HCT116 (cell line): ENCODE results near the gene SLC8A1.

Experiments used
- EGR1 ChIP-seq: IDR thresholded peaks from 2 replicates; pipeline ENCODE4 v1.6.1; 2012; ENCODE audit warnings: low read depth
- EZH2 ChIP-seq: fragments of 200-600 bp; sonication (generic); IDR thresholded peaks from 2 replicates; pipeline ENCODE4 v1.6.1; 2017; ENCODE audit warnings: antibody characterized with exemption, mixed run types
- EZH2phosphoT487 ChIP-seq: fragments of 200-600 bp; IDR thresholded peaks from 2 replicates; pipeline ENCODE4 v1.6.1; 2018; ENCODE audit warnings: antibody characterized with exemption, borderline replicate concordance
- JUND ChIP-seq: IDR thresholded peaks from 2 replicates; pipeline ENCODE4 v1.6.1; 2012
- POLR2A ChIP-seq: IDR thresholded peaks from 2 replicates; pipeline ENCODE4 v1.7.0; 2011; ENCODE audit warnings: borderline replicate concordance; ENCODE audit not compliant: insufficient read depth, insufficient read length; ENCODE audit errors: extremely low read depth
- POLR2AphosphoS5 ChIP-seq: IDR thresholded peaks from 2 replicates; pipeline ENCODE4 v1.6.1; 2011; ENCODE audit warnings: mild to moderate bottlenecking, low read depth, low read length, moderate library complexity
- RAD21 ChIP-seq: IDR thresholded peaks from 2 replicates; pipeline ENCODE4 v1.6.1; 2012; ENCODE audit warnings: low read depth, mild to moderate bottlenecking
- TF ChIP-seq, protein P1 (sequence below), 3 experiments: fragments of 200-600 bp in 1 of 3; sonication (generic) in 1 of 3; IDR thresholded peaks in 2 of 3; conservative IDR thresholded peaks in 1 of 3; 2 replicates each; pipeline ENCODE4 v1.5.1; 2012 to 2017; ENCODE audit warnings: low read depth in 2 of 3, low read length in 2 of 3, antibody characterized with exemption in 1 of 3, borderline replicate concordance in 1 of 3, control low read depth in 1 of 3, mild to moderate bottlenecking in 1 of 3, mixed read lengths in 1 of 3, mixed run types in 1 of 3, moderate library complexity in 1 of 3; ENCODE audit not compliant: insufficient read depth in 1 of 3
- TF ChIP-seq, protein P2 (sequence below): IDR thresholded peaks from 2 replicates; pipeline ENCODE4 v1.6.1; 2012
- TF ChIP-seq, protein P3 (sequence below): IDR thresholded peaks from 2 replicates; pipeline ENCODE4 v1.6.1; 2012; ENCODE audit warnings: low read depth
- TF ChIP-seq, protein P4 (sequence below): IDR thresholded peaks from 2 replicates; pipeline ENCODE4 v1.6.1; 2012

DNA sequence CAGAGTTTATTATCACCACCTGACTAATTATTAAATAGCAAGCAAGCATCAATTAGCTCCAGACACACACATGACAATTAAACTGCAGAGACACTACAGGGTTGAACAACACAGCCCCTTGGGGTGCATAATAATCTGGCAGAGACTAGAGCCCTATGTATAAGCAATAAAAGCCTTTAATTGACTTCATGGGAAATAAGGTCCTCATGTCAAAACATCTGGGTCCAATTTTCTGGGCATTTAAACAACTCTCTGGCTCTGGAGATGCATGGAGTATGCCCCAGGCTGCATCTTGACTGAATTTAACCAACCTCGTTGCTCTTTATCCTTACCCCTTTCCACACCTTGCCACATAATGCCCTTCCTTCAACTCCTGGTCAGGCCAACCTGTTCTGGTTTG, 402.1 kb downstream of the SLC8A1 start:
- no peak for TF ChIP-seq EZH2
- TF ChIP-seq, protein P1, sequence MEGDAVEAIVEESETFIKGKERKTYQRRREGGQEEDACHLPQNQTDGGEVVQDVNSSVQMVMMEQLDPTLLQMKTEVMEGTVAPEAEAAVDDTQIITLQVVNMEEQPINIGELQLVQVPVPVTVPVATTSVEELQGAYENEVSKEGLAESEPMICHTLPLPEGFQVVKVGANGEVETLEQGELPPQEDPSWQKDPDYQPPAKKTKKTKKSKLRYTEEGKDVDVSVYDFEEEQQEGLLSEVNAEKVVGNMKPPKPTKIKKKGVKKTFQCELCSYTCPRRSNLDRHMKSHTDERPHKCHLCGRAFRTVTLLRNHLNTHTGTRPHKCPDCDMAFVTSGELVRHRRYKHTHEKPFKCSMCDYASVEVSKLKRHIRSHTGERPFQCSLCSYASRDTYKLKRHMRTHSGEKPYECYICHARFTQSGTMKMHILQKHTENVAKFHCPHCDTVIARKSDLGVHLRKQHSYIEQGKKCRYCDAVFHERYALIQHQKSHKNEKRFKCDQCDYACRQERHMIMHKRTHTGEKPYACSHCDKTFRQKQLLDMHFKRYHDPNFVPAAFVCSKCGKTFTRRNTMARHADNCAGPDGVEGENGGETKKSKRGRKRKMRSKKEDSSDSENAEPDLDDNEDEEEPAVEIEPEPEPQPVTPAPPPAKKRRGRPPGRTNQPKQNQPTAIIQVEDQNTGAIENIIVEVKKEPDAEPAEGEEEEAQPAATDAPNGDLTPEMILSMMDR (IDR thresholded peaks at IDR 0.05 in 2 of 3, conservative IDR thresholded peaks at IDR 0.05 in 1 of 3; ENCODE audit: borderline replicate concordance in 1 of 3, insufficient read depth in 1 of 3, low read depth in 2 of 3, low read length in 2 of 3) = no peak
- TF ChIP-seq, protein P2, sequence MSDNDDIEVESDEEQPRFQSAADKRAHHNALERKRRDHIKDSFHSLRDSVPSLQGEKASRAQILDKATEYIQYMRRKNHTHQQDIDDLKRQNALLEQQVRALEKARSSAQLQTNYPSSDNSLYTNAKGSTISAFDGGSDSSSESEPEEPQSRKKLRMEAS = no peak
- no peak for TF ChIP-seq EGR1
- TF ChIP-seq POLR2A = no peak
- TF ChIP-seq EZH2phosphoT487 = no peak
- TF ChIP-seq, protein P3, sequence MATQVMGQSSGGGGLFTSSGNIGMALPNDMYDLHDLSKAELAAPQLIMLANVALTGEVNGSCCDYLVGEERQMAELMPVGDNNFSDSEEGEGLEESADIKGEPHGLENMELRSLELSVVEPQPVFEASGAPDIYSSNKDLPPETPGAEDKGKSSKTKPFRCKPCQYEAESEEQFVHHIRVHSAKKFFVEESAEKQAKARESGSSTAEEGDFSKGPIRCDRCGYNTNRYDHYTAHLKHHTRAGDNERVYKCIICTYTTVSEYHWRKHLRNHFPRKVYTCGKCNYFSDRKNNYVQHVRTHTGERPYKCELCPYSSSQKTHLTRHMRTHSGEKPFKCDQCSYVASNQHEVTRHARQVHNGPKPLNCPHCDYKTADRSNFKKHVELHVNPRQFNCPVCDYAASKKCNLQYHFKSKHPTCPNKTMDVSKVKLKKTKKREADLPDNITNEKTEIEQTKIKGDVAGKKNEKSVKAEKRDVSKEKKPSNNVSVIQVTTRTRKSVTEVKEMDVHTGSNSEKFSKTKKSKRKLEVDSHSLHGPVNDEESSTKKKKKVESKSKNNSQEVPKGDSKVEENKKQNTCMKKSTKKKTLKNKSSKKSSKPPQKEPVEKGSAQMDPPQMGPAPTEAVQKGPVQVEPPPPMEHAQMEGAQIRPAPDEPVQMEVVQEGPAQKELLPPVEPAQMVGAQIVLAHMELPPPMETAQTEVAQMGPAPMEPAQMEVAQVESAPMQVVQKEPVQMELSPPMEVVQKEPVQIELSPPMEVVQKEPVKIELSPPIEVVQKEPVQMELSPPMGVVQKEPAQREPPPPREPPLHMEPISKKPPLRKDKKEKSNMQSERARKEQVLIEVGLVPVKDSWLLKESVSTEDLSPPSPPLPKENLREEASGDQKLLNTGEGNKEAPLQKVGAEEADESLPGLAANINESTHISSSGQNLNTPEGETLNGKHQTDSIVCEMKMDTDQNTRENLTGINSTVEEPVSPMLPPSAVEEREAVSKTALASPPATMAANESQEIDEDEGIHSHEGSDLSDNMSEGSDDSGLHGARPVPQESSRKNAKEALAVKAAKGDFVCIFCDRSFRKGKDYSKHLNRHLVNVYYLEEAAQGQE = no peak
- TF ChIP-seq, protein P4, sequence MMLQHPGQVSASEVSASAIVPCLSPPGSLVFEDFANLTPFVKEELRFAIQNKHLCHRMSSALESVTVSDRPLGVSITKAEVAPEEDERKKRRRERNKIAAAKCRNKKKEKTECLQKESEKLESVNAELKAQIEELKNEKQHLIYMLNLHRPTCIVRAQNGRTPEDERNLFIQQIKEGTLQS = no peak
- no peak for TF ChIP-seq JUND
- no peak for TF ChIP-seq RAD21
- TF ChIP-seq POLR2AphosphoS5 = no peak
